Inferior parietal cortex (tissue), 1 donor: ENCODE data around the gene C1QTNF7.

Source experiments
- DNase-seq: peaks from one replicate; pipeline ENCODE4 v3.0.0-alpha.2; 2016; ENCODE audit errors: extremely low spot score

The C1QTNF7 gene

GRCh38 chr4:15427701-15428100 lies at the start of gene C1QTNF7:
C1QTNF7 (plus strand) TSS chr4:15428033; CDS start chr4:15435744, 7,711 bp downstream.
- no peak for DNase-seq

GRCh38 chr4:15378062-15378461 lies 49.8 kb upstream of the C1QTNF7 start:
- no peak for DNase-seq

- no peak for DNase-seq
Observed at GRCh38 chr4:15378493-15378892, 49.3 kb upstream of the C1QTNF7 start.

GRCh38 chr4:15381806-15382338 lies 46.0 kb upstream of the C1QTNF7 start:
- DNase-seq, result peak; percentile 38

GRCh38 chr4:15382669-15383273 lies 45.1 kb upstream of the C1QTNF7 start:
- no peak for DNase-seq

- DNase-seq, result no peak
Observed at GRCh38 chr4:15385515-15385914, 42.3 kb upstream of the C1QTNF7 start.

GRCh38 chr4:15385928-15386327 lies 41.9 kb upstream of the C1QTNF7 start:
- no peak for DNase-seq

- DNase-seq, result no peak
Observed at GRCh38 chr4:15390494-15390893, 37.3 kb upstream of the C1QTNF7 start.

- no peak for DNase-seq
Observed at GRCh38 chr4:15392053-15392805, 35.6 kb upstream of the C1QTNF7 start.

GRCh38 chr4:15395311-15395710 lies 32.5 kb upstream of the C1QTNF7 start:
- DNase-seq, result no peak

GRCh38 chr4:15396157-15396800 lies 31.6 kb upstream of the C1QTNF7 start:
- DNase-seq, result no peak

- no peak for DNase-seq
Observed at GRCh38 chr4:15398001-15398400, 29.8 kb upstream of the C1QTNF7 start.

- no peak for DNase-seq
Observed at GRCh38 chr4:15398732-15399131, 29.1 kb upstream of the C1QTNF7 start.

- no peak for DNase-seq
Observed at GRCh38 chr4:15400226-15400625, 27.6 kb upstream of the C1QTNF7 start.

GRCh38 chr4:15400981-15401671 lies 26.7 kb upstream of the C1QTNF7 start:
- DNase-seq, result no peak

- no peak for DNase-seq
Observed at GRCh38 chr4:15402146-15402545, 25.7 kb upstream of the C1QTNF7 start.

GRCh38 chr4:15402974-15403373 lies 24.9 kb upstream of the C1QTNF7 start:
- DNase-seq, result no peak

- DNase-seq, result no peak
Observed at GRCh38 chr4:15405018-15405417, 22.8 kb upstream of the C1QTNF7 start.

- DNase-seq, result no peak
Observed at GRCh38 chr4:15410750-15411149, 17.1 kb upstream of the C1QTNF7 start.

- DNase-seq, result no peak
Observed at GRCh38 chr4:15412461-15412860, 15.4 kb upstream of the C1QTNF7 start.

- DNase-seq, result no peak
Observed at GRCh38 chr4:15413010-15413622, 14.7 kb upstream of the C1QTNF7 start.

GRCh38 chr4:15413623-15414019 lies 14.2 kb upstream of the C1QTNF7 start:
- no peak for DNase-seq
